Panc1 (cell line): ENCODE data around the gene C20orf204. TPM values are rescaled to one million over a fixed set of nuclear protein-coding genes. Genes with fewer than 3 reads are reported as not detected.

Source experiments
- ATAC-seq: fragments of 200-7000 bp; cut with Tn5 transposase; 2 replicates; pipeline ENCODE4 v1.9.1; 2020; ENCODE audit warnings: mild to moderate bottlenecking, moderate library complexity
- BruUV-seq: library from RNA; stranded (reverse); fragments of 400-500 nt; replicated peaks from 2 replicates; lab custom pipeline; 2021; lab: Mats Ljungman, UMichigan
- CTCF ChIA-PET: fragments of 300-600 bp; sonication (Branson Sonifier 250); formaldehyde crosslinking; loops from one replicate; lab custom pipeline; 2022; ENCODE audit warnings: antibody characterized with exemption; lab: Charles Lee
- POLR2A ChIA-PET: fragments of 300-600 bp; sonication (Branson Sonifier 250); formaldehyde crosslinking; loops from one replicate; lab custom pipeline; 2022; ENCODE audit warnings: antibody characterized with exemption; lab: Charles Lee
- DNase-seq: peaks from one replicate; pipeline ENCODE4 v3.0.0-alpha.2; 2010; ENCODE audit warnings: low read depth, low spot score
- H3K27ac ChIP-seq: 2 replicates; pipeline ENCODE4 v1.5.1; 2011; ENCODE audit warnings: mild to moderate bottlenecking, low read length, inconsistent platforms
- H3K27me3 ChIP-seq: fragments of 200-500 bp; sonication (Bioruptor generic); 2 replicates; pipeline ENCODE4 v1.6.0; 2014; ENCODE audit warnings: low read length, inconsistent platforms; ENCODE audit not compliant: control insufficient read depth, insufficient read depth
- H3K36me3 ChIP-seq: fragments of 200-500 bp; sonication (Bioruptor generic); 2 replicates; pipeline ENCODE4 v1.5.1; 2014; ENCODE audit warnings: inconsistent platforms, mild to moderate bottlenecking, low read length, moderate library complexity; ENCODE audit not compliant: control insufficient read depth, insufficient read depth
- H3K4me1 ChIP-seq: 2 replicates; pipeline ENCODE4 v1.5.1; 2011; ENCODE audit warnings: inconsistent platforms, mild to moderate bottlenecking, low read length, moderate library complexity; ENCODE audit not compliant: control insufficient read depth, insufficient read depth
- H3K4me3 ChIP-seq, 2 experiments: 2 replicates each; pipeline ENCODE4 v1.5.1; 2011 to 2012; ENCODE audit warnings: low read depth in 2 of 2, low read length in 2 of 2, mild to moderate bottlenecking in 2 of 2, inconsistent platforms in 1 of 2, moderate library complexity in 1 of 2
- H3K9me3 ChIP-seq: fragments of 200-500 bp; sonication (Bioruptor generic); 2 replicates; pipeline ENCODE4 v1.5.1; 2014; ENCODE audit warnings: low read depth, mild to moderate bottlenecking, inconsistent platforms, low read length, moderate library complexity; ENCODE audit not compliant: control insufficient read depth, insufficient read depth
- POLR2AphosphoS5 ChIP-seq: IDR thresholded peaks from 2 replicates; pipeline ENCODE4 v1.6.1; 2012; ENCODE audit warnings: mild to moderate bottlenecking, low read depth, low read length, moderate library complexity
- SIN3A ChIP-seq: IDR thresholded peaks from 2 replicates; pipeline ENCODE4 v1.6.1; 2012; ENCODE audit warnings: low read depth, mild to moderate bottlenecking, low read length, moderate library complexity, borderline replicate concordance; ENCODE audit not compliant: insufficient read depth
- TCF7L2 ChIP-seq: IDR thresholded peaks from 2 replicates; pipeline ENCODE4 v1.6.1; 2011; ENCODE audit warnings: mild to moderate bottlenecking, low read depth, low read length, inconsistent platforms
- in situ Hi-C: cut with HindIII; loops from 2 replicates; pipeline ENCODE4 v1.10.0; 2016; ENCODE audit warnings: low sequenced_read_pairs, low pct_unique_long_range_greater_than_20kb
- intact Hi-C: fragments of 100-400 bp; cut with micrococcal nuclease; formaldehyde crosslinking; loops from one replicate; pipeline ENCODE4 v1.10.0; 2022; ENCODE audit not compliant: unreplicated experiment
- total RNA-seq: library from RNA; stranded (reverse); gene quantifications from one replicate; pipeline ENCODE4 v1.2.1, GENCODE V29; 2021; ENCODE audit not compliant: unreplicated experiment
- TF ChIP-seq, protein P1 (sequence below), 2 experiments: IDR thresholded peaks; 2 replicates each; pipeline ENCODE4 v1.6.1; 2011 to 2012; ENCODE audit warnings: low read depth in 2 of 2, control low read depth in 1 of 2, low read length in 1 of 2, mild to moderate bottlenecking in 1 of 2, moderate library complexity in 1 of 2; ENCODE audit not compliant: insufficient read depth in 1 of 2
- TF ChIP-seq, protein P2 (sequence below): fragments of 450-650 bp; IDR thresholded peaks from 2 replicates; pipeline ENCODE4 v1.5.1; 2017; ENCODE audit warnings: mild to moderate bottlenecking

The C20orf204 gene
- total RNA-seq, 1 experiment from 2014 or later, result 1.9 TPM

DNA sequence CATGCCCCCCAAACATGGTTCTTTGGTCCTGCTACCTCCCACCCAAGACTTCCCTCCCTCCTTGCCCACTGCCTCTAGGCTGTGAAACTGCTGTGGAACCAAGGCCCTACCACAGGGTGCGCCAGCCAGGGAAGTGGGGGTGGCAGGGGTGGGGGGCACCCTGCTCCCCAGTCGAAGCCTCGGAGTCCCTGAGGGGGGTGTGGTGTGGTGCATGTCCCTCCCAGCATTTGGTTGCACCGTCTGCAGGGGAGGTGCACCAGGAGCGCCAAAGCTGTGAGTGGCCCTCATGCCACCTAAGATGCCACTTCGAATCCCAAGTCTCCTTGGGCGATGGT lies 41.5 kb downstream of the C20orf204 start:
- no peaks in the 10 kb centered on the region for H3K9me3 ChIP-seq
- H3K27me3 ChIP-seq, result no peaks in the 10 kb centered on the region
- BruUV-seq, result no TSS peak
- H3K4me3 ChIP-seq, result no peak overlapping the region
- H3K36me3 ChIP-seq, result no peaks in the 10 kb centered on the region
- POLR2A ChIA-PET, result interaction anchor here (1.0 kb wide), 1 partner anchor 97 kb away, joined by 4 read pairs; the partner anchor contains the start of gene PRPF6
- CTCF ChIA-PET, result no interaction called here
- H3K27ac ChIP-seq, result no peak overlapping the region
- intact Hi-C loops (no loop called here), in situ Hi-C loops (no loop called here)
- TF ChIP-seq SIN3A (no peak), TCF7L2 (no peak), POLR2AphosphoS5 (no peak)
- TF ChIP-seq, protein P1, sequence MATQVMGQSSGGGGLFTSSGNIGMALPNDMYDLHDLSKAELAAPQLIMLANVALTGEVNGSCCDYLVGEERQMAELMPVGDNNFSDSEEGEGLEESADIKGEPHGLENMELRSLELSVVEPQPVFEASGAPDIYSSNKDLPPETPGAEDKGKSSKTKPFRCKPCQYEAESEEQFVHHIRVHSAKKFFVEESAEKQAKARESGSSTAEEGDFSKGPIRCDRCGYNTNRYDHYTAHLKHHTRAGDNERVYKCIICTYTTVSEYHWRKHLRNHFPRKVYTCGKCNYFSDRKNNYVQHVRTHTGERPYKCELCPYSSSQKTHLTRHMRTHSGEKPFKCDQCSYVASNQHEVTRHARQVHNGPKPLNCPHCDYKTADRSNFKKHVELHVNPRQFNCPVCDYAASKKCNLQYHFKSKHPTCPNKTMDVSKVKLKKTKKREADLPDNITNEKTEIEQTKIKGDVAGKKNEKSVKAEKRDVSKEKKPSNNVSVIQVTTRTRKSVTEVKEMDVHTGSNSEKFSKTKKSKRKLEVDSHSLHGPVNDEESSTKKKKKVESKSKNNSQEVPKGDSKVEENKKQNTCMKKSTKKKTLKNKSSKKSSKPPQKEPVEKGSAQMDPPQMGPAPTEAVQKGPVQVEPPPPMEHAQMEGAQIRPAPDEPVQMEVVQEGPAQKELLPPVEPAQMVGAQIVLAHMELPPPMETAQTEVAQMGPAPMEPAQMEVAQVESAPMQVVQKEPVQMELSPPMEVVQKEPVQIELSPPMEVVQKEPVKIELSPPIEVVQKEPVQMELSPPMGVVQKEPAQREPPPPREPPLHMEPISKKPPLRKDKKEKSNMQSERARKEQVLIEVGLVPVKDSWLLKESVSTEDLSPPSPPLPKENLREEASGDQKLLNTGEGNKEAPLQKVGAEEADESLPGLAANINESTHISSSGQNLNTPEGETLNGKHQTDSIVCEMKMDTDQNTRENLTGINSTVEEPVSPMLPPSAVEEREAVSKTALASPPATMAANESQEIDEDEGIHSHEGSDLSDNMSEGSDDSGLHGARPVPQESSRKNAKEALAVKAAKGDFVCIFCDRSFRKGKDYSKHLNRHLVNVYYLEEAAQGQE (IDR thresholded peaks at IDR 0.05; ENCODE audit: insufficient read depth in 1 of 2, low read depth in 2 of 2, low read length in 1 of 2), result no peak
- TF ChIP-seq, protein P2, sequence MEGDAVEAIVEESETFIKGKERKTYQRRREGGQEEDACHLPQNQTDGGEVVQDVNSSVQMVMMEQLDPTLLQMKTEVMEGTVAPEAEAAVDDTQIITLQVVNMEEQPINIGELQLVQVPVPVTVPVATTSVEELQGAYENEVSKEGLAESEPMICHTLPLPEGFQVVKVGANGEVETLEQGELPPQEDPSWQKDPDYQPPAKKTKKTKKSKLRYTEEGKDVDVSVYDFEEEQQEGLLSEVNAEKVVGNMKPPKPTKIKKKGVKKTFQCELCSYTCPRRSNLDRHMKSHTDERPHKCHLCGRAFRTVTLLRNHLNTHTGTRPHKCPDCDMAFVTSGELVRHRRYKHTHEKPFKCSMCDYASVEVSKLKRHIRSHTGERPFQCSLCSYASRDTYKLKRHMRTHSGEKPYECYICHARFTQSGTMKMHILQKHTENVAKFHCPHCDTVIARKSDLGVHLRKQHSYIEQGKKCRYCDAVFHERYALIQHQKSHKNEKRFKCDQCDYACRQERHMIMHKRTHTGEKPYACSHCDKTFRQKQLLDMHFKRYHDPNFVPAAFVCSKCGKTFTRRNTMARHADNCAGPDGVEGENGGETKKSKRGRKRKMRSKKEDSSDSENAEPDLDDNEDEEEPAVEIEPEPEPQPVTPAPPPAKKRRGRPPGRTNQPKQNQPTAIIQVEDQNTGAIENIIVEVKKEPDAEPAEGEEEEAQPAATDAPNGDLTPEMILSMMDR, result no peak
- H3K4me1 ChIP-seq, result peaks cover 21% of the 10 kb centered on the region
- ATAC-seq (no peak), DNase-seq (no peak)

DNA sequence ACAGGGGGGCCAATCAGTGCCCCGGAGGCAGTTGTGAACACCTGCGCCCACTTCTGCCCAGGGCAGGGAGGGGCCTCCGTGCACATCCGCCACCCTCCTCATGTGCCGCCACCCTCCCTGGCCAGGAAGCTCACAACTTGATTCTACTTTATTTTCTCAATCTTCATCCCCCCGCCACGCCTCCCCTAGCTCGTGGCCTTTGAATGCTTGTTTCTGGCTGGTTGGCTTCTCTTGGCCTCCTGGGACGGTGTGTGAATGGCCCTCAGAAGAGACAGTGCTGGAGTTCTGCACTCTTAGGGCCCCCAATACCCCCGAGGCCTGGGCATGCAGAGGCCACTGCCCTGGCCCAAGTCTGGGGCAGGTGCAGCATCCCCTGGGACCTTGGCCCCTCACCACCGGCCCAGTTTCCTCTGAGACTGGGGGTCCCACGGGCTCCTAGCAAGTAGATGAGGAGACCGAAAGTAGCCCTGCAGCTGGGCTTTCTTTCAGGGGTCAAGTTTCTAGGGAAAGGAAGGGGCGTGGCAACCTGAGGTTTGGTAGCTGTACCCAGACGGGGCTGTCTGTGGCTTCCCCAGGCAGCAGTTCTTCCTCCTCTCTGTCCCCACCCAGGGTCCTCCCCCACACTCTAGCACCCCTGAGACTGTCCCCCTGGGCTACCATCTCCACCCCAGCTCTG lies 42.0 kb downstream of the C20orf204 start:
- in situ Hi-C loops (no loop called here), intact Hi-C loops (no loop called here)
- peaks cover 21% of the 10 kb centered on the region for H3K4me1 ChIP-seq
- BruUV-seq, result TSS peak; percentile 69
- TF ChIP-seq POLR2AphosphoS5 (no peak), SIN3A (no peak), TCF7L2 (no peak)
- TF ChIP-seq, protein P1 (IDR thresholded peaks at IDR 0.05; ENCODE audit: insufficient read depth in 1 of 2, low read depth in 2 of 2, low read length in 1 of 2), result no peak
- TF ChIP-seq, protein P2, result no peak
- no peaks in the 10 kb centered on the region for H3K9me3 ChIP-seq
- H3K27ac ChIP-seq, result peak overlapping the region; percentile 87; the same call in 1 of the 2 replicates
- peak overlapping the region; percentile 78 to 82; a peak in 3 of 4 replicates for H3K4me3 ChIP-seq
- H3K27me3 ChIP-seq, result no peaks in the 10 kb centered on the region
- ChIA-PET CTCF (interaction anchor here (0.7 kb wide), 1 partner anchor 60 kb away, joined by 6 read pairs; no protein-coding TSS in a partner anchor), POLR2A (interaction anchor here (1.0 kb wide), 1 partner anchor 97 kb away, joined by 4 read pairs; the partner anchor contains the start of gene PRPF6)
- no peak for ATAC-seq
- no peaks in the 10 kb centered on the region for H3K36me3 ChIP-seq
- DNase-seq, result no peak
